SK-N-SH treated with all-trans-retinoic acid at 6 μM for 48 hours (cell line): ENCODE results near the gene KCNIP4.

Source experiments
- ATAC-seq: fragments of 200-7000 bp; cut with Tn5 transposase; 3 replicates; pipeline ENCODE4 v1.9.1; 2020; ENCODE audit warnings: mild to moderate bottlenecking, moderate library complexity
- ARNTL ChIP-seq: fragments of 450-650 bp; formaldehyde crosslinking; IDR thresholded peaks from 2 replicates; pipeline ENCODE4 v1.5.0; 2020; ENCODE audit warnings: low read depth, mild to moderate bottlenecking, moderate library complexity, borderline replicate concordance
- CREB5 ChIP-seq: fragments of 250-450 bp; sonication (Bioruptor Pico); IDR thresholded peaks from 2 replicates; pipeline ENCODE4 v1.5.1; 2020; ENCODE audit warnings: low read depth, mild to moderate bottlenecking, moderate library complexity
- CSDC2 ChIP-seq: fragments of 250-450 bp; sonication (Bioruptor Pico); IDR thresholded peaks from 2 replicates; pipeline ENCODE4 v1.5.0; 2020; ENCODE audit warnings: mild to moderate bottlenecking, moderate library complexity
- CSRNP3 ChIP-seq: fragments of 250-450 bp; sonication (Bioruptor Pico); IDR thresholded peaks from 2 replicates; pipeline ENCODE4 v1.5.1; 2021; ENCODE audit warnings: mild to moderate bottlenecking, moderate library complexity
- GLIS3 ChIP-seq: fragments of 250-450 bp; sonication (Bioruptor Pico); IDR thresholded peaks from 2 replicates; pipeline ENCODE4 v1.5.0; 2020; ENCODE audit warnings: mild to moderate bottlenecking, moderate library complexity
- ISL1 ChIP-seq: fragments of 250-450 bp; sonication (Bioruptor Pico); IDR thresholded peaks from 2 replicates; pipeline ENCODE4 v2.1.2; 2022; ENCODE audit warnings: mild to moderate bottlenecking, moderate library complexity
- OSR1 ChIP-seq: fragments of 250-450 bp; sonication (Bioruptor Pico); IDR thresholded peaks from 2 replicates; pipeline ENCODE4 v1.8.0; 2022; ENCODE audit warnings: moderate library complexity, mild to moderate bottlenecking, inconsistent platforms
- PATZ1 ChIP-seq: fragments of 250-450 bp; sonication (Bioruptor Pico); IDR thresholded peaks from 2 replicates; pipeline ENCODE4 v1.8.0; 2020; ENCODE audit warnings: mild to moderate bottlenecking, moderate library complexity, borderline replicate concordance
- POU6F1 ChIP-seq: fragments of 250-450 bp; sonication (Bioruptor Pico); IDR thresholded peaks from 2 replicates; pipeline ENCODE4 v1.8.0; 2021; ENCODE audit warnings: low read depth, mild to moderate bottlenecking, moderate library complexity, borderline replicate concordance
- PPARA ChIP-seq: fragments of 250-450 bp; sonication (Bioruptor Pico); IDR thresholded peaks from 2 replicates; pipeline ENCODE4 v1.5.0; 2020; ENCODE audit warnings: mild to moderate bottlenecking, borderline replicate concordance
- RARB ChIP-seq: fragments of 250-450 bp; sonication (Bioruptor Pico); IDR thresholded peaks from 2 replicates; pipeline ENCODE4 v1.8.0; 2021; ENCODE audit warnings: mild to moderate bottlenecking, moderate library complexity
- SNAI2 ChIP-seq: fragments of 250-450 bp; sonication (Bioruptor Pico); IDR thresholded peaks from 2 replicates; pipeline ENCODE4 v1.5.0; 2020; ENCODE audit warnings: mild to moderate bottlenecking, moderate library complexity
- TCF4 ChIP-seq: fragments of 250-450 bp; sonication (Bioruptor Pico); IDR thresholded peaks from 2 replicates; pipeline ENCODE4 v1.8.0; 2021; ENCODE audit warnings: mild to moderate bottlenecking, moderate library complexity, borderline replicate concordance
- TOX ChIP-seq: fragments of 250-450 bp; sonication (Bioruptor Pico); IDR thresholded peaks from 2 replicates; pipeline ENCODE4 v1.8.0; 2021; ENCODE audit warnings: mild to moderate bottlenecking, moderate library complexity, borderline replicate concordance
- TSHZ2 ChIP-seq: fragments of 250-450 bp; sonication (Bioruptor Pico); IDR thresholded peaks from 2 replicates; pipeline ENCODE4 v1.5.0; 2020; ENCODE audit warnings: mild to moderate bottlenecking, moderate library complexity
- ZC3H10 ChIP-seq: fragments of 250-450 bp; sonication (Bioruptor Pico); IDR thresholded peaks from 2 replicates; pipeline ENCODE4 v1.5.1; 2021; ENCODE audit warnings: mild to moderate bottlenecking, moderate library complexity
- ZFP3 ChIP-seq: fragments of 250-450 bp; sonication (Bioruptor Pico); IDR thresholded peaks from 2 replicates; pipeline ENCODE4 v1.5.0; 2020; ENCODE audit warnings: mild to moderate bottlenecking, moderate library complexity
- ZFP30 ChIP-seq: fragments of 450-650 bp; formaldehyde crosslinking; IDR thresholded peaks from 2 replicates; pipeline ENCODE4 v1.5.0; 2022; ENCODE audit warnings: mild to moderate bottlenecking, moderate library complexity
- ZNF565 ChIP-seq: fragments of 450-650 bp; formaldehyde crosslinking; conservative IDR thresholded peaks from 2 replicates; pipeline ENCODE4 v1.5.0; 2020; ENCODE audit warnings: low read depth, mild to moderate bottlenecking, moderate library complexity
- ZNF70 ChIP-seq: fragments of 450-650 bp; formaldehyde crosslinking; IDR thresholded peaks from 2 replicates; pipeline ENCODE4 v1.5.0; 2020; ENCODE audit warnings: mild to moderate bottlenecking, moderate library complexity
- ZNF8 ChIP-seq: fragments of 450-650 bp; formaldehyde crosslinking; IDR thresholded peaks from 2 replicates; pipeline ENCODE4 v1.5.0; 2020; ENCODE audit warnings: mild to moderate bottlenecking, moderate library complexity

KCNIP4 gene

GRCh38 chr4:21882051-21882839, 66.3 kb downstream of the KCNIP4 start:
- no peak for TF ChIP-seq POU6F1 (CRISPR knock-in tag)
- no peak for TF ChIP-seq TCF4
- TF ChIP-seq ARNTL, result no peak
- no peak for TF ChIP-seq PATZ1
- TF ChIP-seq RARB (CRISPR knock-in tag), result no peak
- no peak for TF ChIP-seq PPARA (CRISPR knock-in tag)
- no peak for TF ChIP-seq TOX (CRISPR knock-in tag)
- no peak for TF ChIP-seq ZFP30 (CRISPR knock-in tag)
- TF ChIP-seq SNAI2 (CRISPR knock-in tag), result no peak
- no peak for TF ChIP-seq CREB5 (CRISPR knock-in tag)
- TF ChIP-seq ZNF8 (CRISPR knock-in tag), result no peak
- no peak for TF ChIP-seq TSHZ2 (CRISPR knock-in tag)
- no peak for TF ChIP-seq ZNF70
- TF ChIP-seq, all 23 proteins: peak for 0
- ATAC-seq, result no peak

- no peak for TF ChIP-seq ARNTL
- TF ChIP-seq, all 23 proteins: peak for 0
- peak; percentile 87 for ATAC-seq
Observed at GRCh38 chr4:21879187-21879586, 69.4 kb downstream of the KCNIP4 start.

- ATAC-seq, result no peak
- TF ChIP-seq ZNF8 (CRISPR knock-in tag) (no peak), CSDC2 (CRISPR knock-in tag) (no peak), POU6F1 (CRISPR knock-in tag) (no peak), OSR1 (CRISPR knock-in tag) (no peak), PPARA (CRISPR knock-in tag) (no peak), RARB (CRISPR knock-in tag) (no peak), ZFP3 (CRISPR knock-in tag) (no peak), ZC3H10 (CRISPR knock-in tag) (no peak), TSHZ2 (CRISPR knock-in tag) (no peak), GLIS3 (CRISPR knock-in tag) (no peak), SNAI2 (CRISPR knock-in tag) (no peak), CSRNP3 (no peak), ISL1 (CRISPR knock-in tag) (no peak), ZNF70 (no peak), TCF4 (no peak), ZNF565 (CRISPR knock-in tag) (no peak), TOX (CRISPR knock-in tag) (no peak), CREB5 (CRISPR knock-in tag) (no peak), ZFP30 (CRISPR knock-in tag) (no peak), ARNTL (no peak)
Observed at GRCh38 chr4:21876711-21877110, 71.9 kb downstream of the KCNIP4 start.
